HG03521 (cell line): ENCODE measurements around the gene OR51I1.

ENCODE experiments used
- ATAC-seq: cut with Tn5 transposase; IDR thresholded peaks from one replicate; pipeline ENCODE4 v1.9.1; 2021; ENCODE audit warnings: mild to moderate bottlenecking, moderate library complexity; ENCODE audit not compliant: unreplicated experiment

OR51I1 gene, protein sequence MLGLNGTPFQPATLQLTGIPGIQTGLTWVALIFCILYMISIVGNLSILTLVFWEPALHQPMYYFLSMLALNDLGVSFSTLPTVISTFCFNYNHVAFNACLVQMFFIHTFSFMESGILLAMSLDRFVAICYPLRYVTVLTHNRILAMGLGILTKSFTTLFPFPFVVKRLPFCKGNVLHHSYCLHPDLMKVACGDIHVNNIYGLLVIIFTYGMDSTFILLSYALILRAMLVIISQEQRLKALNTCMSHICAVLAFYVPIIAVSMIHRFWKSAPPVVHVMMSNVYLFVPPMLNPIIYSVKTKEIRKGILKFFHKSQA

DNA sequence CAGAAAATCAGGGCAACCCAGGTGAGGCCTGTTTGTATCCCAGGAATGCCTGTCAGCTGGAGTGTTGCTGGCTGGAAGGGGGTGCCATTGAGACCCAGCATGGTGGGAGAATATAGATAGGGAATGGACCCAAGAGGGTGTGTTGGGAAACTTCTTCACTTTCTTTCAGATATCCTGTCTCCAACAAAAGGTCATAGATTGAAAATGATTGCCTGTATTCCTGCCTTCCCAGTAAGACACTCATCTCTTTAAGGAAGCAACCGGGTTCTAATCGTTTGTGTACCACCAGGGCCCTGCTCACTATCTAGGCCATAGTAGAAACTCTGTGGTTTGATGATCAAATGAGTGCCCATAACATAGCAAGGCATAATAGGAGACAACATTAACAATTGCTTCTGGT is at the start of gene OR51I1:
Gene OR51I1, minus strand, starts transcription at position 101 of the 400 bp plus-strand sequence. Its CDS starts 0 bp downstream, at position 101.
- no peak for ATAC-seq

DNA sequence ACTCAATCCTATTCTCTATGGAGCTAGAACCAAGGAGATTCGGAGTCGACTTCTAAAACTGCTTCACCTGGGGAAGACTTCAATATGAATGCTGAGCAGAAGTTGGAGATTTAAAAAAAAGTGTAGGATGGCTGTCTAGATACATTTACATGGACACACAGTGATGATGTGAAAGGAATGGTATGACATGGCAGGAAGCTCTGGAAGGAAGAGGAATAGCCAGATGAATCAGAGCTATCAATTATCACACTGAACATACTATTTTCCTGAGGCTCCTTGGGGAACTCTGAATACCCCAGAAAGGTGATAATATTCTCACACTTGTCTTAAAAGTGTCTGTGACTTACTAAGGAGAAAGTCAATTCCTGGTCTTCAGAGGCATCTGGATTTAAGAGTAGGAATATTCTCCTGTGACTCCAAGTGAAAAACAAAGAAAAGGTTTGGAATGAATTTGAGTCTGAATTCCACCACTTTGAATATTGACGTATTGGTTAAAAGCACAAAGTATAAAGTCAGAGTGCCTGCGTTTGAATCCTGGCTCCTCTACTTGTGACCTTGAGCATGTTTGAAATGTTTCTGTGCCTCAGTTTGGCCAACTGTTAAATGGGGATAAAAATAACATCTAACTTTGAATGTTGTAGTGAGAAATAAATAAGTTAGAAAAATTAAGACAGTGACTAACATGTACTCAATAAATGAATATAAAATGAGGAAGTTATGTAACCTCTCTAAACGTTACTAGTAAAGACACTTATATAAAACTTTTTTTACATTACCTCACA is 48.5 kb upstream of the OR51I1 start:
- no peak for ATAC-seq

DNA sequence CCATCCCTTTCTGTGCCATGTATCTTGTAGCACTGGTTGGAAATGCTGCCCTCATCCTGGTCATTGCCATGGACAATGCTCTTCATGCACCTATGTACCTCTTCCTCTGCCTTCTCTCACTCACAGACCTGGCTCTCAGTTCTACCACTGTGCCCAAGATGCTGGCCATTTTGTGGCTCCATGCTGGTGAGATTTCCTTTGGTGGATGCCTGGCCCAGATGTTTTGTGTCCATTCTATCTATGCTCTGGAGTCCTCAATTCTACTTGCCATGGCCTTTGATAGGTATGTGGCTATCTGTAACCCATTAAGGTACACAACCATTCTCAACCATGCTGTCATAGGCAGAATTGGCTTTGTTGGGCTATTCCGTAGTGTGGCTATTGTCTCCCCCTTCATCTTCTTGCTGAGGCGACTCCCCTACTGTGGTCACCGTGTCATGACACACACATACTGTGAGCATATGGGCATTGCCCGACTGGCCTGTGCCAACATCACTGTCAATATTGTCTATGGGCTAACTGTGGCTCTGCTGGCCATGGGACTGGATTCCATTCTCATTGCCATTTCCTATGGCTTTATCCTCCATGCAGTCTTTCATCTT is 47.6 kb upstream of the OR51I1 start:
- no peak for ATAC-seq

DNA sequence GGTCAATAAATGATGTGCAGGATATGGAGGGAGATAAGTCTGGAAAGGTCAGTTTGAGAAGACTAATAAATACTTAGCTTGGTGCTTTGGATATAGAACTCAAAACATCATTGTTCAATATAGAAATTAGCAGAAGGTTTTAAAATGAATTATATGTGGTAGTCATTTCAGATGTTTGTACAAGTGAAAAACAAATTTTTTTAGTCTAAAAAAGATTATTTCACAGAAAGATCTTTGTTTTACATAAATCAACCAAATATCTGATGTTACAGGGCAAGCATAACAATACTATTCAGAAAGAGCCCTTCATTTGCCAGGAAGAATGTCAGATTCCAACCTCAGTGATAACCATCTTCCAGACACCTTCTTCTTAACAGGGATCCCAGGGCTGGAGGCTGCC is 47.1 kb upstream of the OR51I1 start, which contains the start of gene OR52D1:
Gene OR52D1, plus strand, starts transcription at position 301 of the 400 bp plus-strand sequence. Its CDS starts 22 bp downstream, at position 323.
- no peak for ATAC-seq

DNA sequence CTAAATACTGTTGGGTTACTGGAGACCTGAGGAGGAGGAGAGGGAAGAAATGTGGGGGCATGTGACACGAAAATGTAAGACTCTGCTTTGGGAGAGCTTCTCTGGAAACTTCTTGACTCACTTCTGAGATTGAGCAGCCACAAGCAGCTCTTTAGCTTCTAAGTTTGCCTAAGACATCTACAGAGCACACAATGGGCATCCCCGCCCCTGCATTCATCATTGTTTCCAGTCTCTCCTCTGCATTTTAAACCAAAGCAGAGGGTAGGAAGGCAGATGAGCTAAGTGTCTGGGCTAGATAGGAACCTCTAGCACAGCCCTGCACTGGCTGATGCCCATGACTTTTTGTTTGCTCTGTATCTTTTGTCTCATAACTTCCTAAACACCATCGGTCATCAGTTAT is 45.1 kb upstream of the OR51I1 start:
- no peak for ATAC-seq

DNA sequence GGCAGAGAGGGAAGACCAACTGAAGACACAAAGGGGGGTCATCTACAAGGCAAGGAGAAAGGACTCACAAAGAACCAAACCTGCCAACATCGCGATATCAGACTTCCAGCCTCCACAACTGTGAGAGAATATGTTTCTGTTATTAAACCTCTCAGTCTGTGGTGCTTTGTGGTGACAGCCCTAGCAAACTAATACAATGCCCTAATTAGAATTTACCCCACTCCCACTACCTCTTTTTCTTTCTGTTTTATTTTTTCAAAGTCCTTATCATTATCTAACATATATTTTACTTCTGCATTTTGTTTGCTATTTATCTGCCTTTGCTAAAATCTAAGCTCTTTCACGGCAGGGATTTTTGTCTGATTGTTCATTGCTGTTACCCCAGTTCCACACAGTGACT is 44.7 kb upstream of the OR51I1 start:
- ATAC-seq: no peak

DNA sequence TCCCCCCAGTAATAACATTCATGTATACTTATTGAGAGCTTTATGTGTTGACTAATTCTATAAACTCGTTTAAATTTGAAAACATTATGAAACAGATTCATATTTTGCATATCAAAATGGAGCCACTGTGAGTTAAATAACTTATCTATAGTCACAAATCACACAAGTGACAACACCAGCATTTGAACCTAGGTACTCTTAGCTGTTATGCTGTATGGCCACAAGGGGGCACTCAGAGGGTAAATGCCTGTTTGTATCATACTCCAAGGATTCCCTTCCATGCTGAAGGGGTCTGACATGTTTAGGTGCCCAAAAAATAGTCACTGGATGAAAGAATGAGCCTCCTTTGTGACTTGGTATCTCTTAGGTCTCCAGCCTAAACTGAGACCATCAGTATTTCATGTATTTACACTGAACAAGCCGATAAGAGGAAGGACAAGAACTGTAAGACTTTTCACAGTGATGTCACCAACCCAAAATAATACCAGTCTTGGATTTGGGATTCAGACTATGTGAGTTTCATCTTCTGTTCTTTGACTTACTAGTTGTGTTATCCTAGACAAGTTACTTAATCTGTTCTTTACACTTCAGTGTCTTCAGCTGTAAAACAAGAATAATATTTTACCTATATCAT is 35.0 kb upstream of the OR51I1 start:
- ATAC-seq: no peak

DNA sequence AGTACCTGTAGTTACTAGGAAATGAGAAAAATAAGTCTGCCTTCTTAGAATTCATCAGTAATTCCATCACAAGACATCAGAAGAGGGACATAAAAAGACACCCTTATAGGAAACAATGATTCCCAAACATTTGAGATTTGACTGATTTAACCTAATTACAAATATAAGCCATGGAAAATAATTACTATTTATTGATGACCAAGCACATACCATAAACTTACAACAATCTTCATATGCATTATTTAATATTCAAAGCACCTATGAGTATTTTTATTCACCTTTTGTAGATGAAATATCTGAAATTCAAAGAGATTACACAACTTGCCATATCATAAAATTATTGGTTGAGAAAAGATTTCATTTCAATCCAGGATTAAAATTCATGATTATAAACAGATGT is 32.6 kb upstream of the OR51I1 start:
- no peak for ATAC-seq

DNA sequence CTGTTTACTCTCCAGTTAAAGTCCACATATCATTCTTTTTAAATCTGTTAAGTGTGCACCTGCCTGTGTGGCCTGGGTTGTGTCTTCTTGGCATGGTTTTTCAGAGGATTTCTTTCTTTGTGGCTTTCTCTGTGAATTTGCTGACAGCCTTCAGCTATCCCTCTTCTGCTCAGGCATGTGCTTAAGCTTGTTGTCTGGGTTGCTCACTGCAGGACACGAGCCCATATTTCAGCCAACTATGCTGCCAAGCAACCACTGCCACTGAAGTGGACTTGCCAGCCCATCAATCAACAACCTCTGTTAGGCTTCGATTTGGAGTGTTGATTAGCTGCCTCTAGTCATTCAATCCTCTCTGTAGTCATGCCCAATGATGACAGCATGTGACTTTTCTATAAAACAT is 26.2 kb upstream of the OR51I1 start:
- ATAC-seq: no peak

DNA sequence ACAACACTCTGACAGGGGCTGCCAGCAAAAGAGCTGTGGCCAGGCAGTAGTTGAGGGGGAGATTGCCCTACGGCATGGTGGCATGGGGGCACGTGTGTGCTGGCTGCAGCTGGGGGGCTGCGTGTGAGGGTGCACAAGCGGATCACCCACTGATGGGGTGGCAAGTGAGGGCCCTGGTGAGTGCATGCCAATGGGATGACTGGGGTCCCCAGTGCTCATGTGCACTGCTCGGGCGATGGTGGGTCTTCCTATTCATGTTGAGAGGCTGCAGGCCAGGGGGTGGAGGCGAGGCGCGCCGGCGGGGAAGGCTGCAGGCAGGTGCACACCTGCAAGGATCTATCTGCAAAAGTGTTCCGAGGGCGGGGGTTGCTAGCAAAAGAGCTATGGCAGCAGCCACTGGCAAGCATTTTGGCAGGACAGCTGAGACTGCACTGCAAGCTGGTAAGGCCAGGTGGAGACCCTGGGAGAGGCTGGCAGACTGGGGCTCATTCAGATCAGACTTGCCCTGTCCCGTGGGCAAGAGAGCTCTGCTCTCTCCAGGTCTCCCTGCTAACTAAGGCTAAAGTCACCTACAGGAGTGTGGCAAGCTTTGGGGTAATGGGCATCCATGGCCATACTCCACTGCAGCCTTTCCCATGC is 19.8 kb upstream of the OR51I1 start:
- no peak for ATAC-seq

DNA sequence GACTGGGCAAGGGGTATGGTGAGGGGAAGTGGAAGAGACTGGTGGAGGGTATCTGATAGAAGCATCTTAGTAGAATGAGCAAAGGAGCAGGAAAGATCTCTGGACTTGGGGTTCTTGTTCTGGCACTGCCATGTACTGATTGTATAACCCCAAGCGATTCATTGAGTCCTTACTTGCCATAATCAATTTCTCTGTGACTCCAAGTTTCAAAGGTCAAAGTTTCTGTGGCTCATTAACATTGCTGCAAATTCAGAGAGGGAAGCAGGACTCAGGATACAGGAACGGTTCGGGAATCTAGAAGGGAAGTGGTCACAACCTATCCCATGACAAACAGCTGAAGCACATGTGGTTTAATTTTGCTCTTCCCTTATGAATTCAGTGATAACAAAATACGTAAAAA is 8.1 kb upstream of the OR51I1 start:
- no peak for ATAC-seq

DNA sequence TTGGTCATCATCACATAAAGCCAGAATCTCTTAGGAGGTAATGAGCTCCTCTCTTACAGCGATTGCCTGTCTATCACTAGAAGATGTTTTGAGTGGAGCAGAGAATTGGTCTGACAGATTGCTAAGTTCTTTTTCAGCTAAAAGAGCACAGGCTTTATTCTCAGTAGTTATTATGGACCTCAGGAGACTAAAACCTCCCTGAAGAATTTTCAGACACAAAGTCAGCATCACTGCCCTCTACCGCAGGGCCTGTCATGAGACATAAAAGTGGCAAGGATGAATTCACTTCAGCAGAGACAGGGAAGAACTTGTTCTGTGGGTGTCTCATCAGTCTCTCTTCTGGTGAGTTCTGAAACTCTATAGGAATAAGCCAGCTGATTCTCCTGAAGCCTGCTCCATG is 7.7 kb upstream of the OR51I1 start, which contains the start of gene OR51I2:
Gene OR51I2, plus strand, starts transcription at position 301 of the 400 bp plus-strand sequence. CDS start 4,166 bp downstream, outside the sequence.
- no peak for ATAC-seq

DNA sequence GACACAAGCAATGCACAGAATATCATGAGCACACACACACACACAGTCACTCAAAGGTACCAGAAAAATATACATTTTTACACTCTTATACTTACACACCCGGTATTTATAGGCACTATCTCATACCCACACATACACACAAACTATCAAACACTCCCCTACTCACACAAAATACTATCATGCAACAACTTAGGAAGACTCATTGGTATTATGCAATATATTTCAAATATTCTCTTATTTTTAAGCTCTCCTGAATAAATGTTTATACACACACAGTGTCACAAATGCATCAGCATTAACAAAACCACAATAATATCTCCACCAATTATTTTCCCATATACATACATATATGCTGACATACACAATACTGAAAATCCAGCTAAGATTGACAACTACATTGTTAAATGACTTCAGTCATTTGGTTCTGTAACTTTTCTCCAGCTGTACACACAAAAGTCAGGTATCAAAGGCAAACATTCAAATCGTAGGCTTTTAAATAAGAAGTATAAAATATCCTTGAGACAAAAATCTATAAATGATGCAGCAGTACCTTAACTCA is 2.6 kb upstream of the OR51I1 start:
- no peak for ATAC-seq

DNA sequence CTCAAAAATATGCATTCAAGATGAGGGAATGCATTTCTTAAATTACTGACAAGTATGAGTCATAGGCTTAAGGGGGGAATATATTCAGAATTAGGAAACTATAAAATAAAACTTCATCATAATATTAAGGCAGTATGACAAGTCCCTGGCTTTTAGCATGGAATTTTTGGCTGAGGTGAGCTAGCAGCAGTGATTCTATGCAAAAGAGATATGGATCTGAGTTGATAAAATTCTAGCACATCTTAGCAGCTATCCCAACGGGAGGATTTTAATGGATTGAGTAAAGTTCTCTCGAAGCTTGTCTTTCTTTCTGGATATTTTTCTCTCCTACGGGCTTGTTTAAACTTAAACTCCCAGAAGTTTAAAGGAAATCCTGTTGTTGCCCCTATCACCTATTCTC is 18.2 kb downstream of the OR51I1 start:
- ATAC-seq: no peak

DNA sequence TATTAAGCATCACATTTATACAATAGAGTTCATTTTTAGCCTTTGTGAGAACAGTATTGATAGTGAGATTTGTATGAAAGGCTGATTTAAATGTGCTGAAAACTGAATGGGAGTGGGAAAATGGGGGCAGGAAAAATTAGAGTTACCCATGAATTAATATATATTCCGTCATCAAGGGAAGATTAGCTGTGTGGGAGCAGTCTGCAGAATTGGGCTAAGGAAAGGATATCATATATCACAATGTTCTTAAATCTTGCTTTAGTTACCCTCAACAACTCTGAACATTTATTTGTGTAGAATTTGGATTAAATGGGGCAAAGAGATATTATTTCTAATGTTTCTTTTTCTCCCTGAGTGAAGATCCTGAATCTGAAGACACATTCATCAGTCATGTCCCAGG is 19.5 kb downstream of the OR51I1 start, which contains the start of gene OR51Q1:
Gene OR51Q1, plus strand, starts transcription at position 301 of the 400 bp plus-strand sequence. Its CDS starts 90 bp downstream, at position 391.
- ATAC-seq: no peak

DNA sequence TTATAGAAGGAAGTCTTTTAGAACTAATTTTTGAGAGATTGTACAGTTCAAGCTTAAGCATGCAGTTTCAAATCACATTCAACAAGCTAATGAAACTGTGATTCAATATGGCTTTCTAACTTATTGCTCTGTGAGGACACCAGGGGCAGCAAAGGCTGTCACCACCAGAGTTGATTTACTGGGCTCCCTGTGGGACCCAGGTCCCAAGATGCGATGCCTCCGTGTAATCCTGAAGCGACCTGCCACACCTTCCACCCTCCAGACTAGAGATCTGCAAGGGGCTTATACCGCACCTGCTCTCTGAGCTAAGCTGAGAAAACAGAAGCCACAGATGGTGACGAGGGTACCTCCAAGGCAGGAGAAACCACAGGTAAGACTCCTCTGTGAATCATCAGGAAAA is 20.3 kb downstream of the OR51I1 start:
- ATAC-seq: no peak

DNA sequence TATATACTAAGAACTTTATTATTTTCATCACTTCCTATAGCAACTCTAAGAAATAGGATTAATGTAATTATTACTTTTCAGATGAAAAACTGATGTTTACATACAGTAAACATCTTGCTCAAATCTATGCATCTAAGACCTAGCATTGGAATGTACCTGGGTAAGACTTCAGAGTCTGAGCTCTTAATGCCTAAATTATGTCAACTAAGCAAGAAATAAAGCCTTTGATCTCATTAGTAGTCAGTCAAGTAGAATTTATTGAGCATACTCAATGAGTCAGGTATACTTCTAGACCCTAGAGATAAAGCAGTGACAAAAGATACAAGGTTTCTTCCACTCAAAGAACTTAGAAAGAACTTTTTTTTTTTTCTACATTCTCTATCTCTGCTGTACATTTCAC is 36.1 kb downstream of the OR51I1 start:
- no peak for ATAC-seq

DNA sequence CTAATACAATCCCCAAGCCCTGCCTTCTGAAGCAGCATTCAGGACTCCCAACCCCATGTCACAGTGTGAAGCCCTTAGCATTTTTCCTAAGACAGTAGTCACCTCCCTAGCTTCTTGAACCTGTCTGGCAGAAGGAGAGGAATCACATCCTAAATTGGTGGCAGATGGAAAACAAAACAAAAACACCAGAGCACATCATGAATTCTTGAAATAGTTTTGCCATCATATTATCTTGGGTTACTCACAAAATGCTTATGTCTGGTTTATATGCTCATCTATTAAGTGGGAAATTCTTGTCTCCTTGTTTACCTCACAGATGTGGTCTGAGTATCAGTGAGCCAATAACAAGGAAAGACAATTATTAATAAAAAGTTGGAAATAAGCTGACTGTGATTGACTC is 42.4 kb downstream of the OR51I1 start:
- no peak for ATAC-seq

DNA sequence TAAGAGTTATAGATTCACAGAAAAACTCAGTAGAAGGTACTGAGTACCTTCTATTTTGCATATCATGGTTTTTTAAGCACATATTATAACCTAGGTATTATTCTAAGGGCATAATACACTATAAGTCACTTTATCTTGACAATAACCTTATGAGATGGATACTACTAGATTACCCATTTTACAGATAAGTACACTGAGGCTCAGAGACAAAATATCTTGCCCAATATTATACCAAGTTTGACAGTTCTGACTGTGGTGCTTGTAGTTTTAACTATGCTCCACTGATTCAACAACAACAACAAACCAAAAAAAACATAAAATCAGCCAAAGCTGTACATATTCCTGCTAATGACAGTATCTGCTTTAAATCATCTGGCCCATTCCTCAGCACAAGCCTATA is 47.2 kb downstream of the OR51I1 start:
- ATAC-seq: no peak
